ENCODE measurements around the gene CDH13. TPM values are rescaled to one million over a fixed set of nuclear protein-coding genes. Genes with fewer than 3 reads are reported as not detected.

Gene CDH13
- total and polyA plus RNA-seq, 10 of the 15 experiments (the other 5 are each of a cell fraction or from before 2014, with no cell fraction given) = under 0.01 to 0.05 TPM; not detected in 8

DNA sequence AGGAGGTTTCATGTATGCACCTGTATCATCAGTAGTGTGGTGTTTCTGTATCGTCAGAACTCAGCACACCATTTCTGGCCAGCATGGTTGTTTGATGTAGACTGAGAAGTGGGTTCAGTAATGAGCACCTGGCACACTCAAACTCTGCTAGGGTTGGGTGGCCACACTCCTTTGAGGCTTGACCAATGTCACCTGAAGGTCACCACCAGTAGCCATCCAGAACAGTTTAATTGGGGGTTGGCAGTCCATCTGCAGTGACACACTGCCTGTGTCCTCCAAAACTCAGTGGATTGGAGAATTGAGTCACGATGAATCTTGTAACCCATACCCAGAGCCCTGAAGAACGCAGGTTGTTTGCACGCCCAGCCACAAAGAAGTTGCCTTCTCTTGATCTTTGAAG is 1094.2 kb downstream of the CDH13 start:
- ChIA-PET SMC1A (ENCODE audit: uncharacterized antibody, unreplicated experiment) (no interaction called here), RAD21 (ENCODE audit: unreplicated experiment) (no interaction called here), CTCF (no interaction called here), POLR2A (no interaction called here)
- H3K4me2 ChIP-seq (ENCODE audit: control insufficient read depth, insufficient read depth) = no peak overlapping the region
- DNase-seq (ENCODE audit: low read depth, low spot score) = no peak
- no TSS peak for BruUV-seq (replicated peaks)
- in situ Hi-C loops (cut with MboI) (no loop called here), intact Hi-C loops (cut with micrococcal nuclease; ENCODE audit: unreplicated experiment) (no loop called here)
- no peak overlapping the region for H3K9ac ChIP-seq (ENCODE audit: control insufficient read depth, insufficient read depth, low read length)
- WGBS (ENCODE audit: insufficient coverage, insufficient replicate concordance, low lambda C conversion rate, missing lambda C conversion rate) = 28% methylated on average over 4 of the region's 4 CpGs
- H4K20me1 ChIP-seq (ENCODE audit: control insufficient read depth, insufficient read depth) = no peaks in the 10 kb centered on the region
- TF ChIP-seq, protein P1, sequence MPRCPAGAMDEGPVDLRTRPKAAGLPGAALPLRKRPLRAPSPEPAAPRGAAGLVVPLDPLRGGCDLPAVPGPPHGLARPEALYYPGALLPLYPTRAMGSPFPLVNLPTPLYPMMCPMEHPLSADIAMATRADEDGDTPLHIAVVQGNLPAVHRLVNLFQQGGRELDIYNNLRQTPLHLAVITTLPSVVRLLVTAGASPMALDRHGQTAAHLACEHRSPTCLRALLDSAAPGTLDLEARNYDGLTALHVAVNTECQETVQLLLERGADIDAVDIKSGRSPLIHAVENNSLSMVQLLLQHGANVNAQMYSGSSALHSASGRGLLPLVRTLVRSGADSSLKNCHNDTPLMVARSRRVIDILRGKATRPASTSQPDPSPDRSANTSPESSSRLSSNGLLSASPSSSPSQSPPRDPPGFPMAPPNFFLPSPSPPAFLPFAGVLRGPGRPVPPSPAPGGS (IDR thresholded peaks at IDR 0.05; ENCODE audit: borderline replicate concordance, insufficient read depth, low read depth, low read length, poor library complexity, severe bottlenecking) = no peak
- TF ChIP-seq, protein P2, sequence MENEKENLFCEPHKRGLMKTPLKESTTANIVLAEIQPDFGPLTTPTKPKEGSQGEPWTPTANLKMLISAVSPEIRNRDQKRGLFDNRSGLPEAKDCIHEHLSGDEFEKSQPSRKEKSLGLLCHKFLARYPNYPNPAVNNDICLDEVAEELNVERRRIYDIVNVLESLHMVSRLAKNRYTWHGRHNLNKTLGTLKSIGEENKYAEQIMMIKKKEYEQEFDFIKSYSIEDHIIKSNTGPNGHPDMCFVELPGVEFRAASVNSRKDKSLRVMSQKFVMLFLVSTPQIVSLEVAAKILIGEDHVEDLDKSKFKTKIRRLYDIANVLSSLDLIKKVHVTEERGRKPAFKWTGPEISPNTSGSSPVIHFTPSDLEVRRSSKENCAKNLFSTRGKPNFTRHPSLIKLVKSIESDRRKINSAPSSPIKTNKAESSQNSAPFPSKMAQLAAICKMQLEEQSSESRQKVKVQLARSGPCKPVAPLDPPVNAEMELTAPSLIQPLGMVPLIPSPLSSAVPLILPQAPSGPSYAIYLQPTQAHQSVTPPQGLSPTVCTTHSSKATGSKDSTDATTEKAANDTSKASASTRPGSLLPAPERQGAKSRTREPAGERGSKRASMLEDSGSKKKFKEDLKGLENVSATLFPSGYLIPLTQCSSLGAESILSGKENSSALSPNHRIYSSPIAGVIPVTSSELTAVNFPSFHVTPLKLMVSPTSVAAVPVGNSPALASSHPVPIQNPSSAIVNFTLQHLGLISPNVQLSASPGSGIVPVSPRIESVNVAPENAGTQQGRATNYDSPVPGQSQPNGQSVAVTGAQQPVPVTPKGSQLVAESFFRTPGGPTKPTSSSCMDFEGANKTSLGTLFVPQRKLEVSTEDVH (IDR thresholded peaks at IDR 0.05; ENCODE audit: low read depth, partially characterized antibody) = no peak
- no peak for TF ChIP-seq NR2F1 (conservative IDR thresholded peaks at IDR 0.05)
- TF ChIP-seq, protein P3, sequence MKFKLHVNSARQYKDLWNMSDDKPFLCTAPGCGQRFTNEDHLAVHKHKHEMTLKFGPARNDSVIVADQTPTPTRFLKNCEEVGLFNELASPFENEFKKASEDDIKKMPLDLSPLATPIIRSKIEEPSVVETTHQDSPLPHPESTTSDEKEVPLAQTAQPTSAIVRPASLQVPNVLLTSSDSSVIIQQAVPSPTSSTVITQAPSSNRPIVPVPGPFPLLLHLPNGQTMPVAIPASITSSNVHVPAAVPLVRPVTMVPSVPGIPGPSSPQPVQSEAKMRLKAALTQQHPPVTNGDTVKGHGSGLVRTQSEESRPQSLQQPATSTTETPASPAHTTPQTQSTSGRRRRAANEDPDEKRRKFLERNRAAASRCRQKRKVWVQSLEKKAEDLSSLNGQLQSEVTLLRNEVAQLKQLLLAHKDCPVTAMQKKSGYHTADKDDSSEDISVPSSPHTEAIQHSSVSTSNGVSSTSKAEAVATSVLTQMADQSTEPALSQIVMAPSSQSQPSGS (IDR thresholded peaks at IDR 0.05; ENCODE audit: low read length) = no peak
- TF ChIP-seq IRF4 (IDR thresholded peaks at IDR 0.05; ENCODE audit: low read depth, low read length) = no peak
- TF ChIP-seq MXI1 (IDR thresholded peaks at IDR 0.05; ENCODE audit: low read depth, low read length) = no peak
- H3K36me3 ChIP-seq (ENCODE audit: control insufficient read depth in 2 of 2, insufficient read depth in 2 of 2, low read length in 1 of 2) = no peaks in the 10 kb centered on the region
- H3K9me3 ChIP-seq (replicated peaks; ENCODE audit: control insufficient read depth, insufficient read depth, low read length) = no peaks in the 10 kb centered on the region
- no peak overlapping the region for H2AFZ ChIP-seq (ENCODE audit: control insufficient read depth, low read depth, low read length)
- no peak overlapping the region for H3K4me3 ChIP-seq
- no peaks in the 10 kb centered on the region for H3K79me2 ChIP-seq (ENCODE audit: control insufficient read depth, insufficient read depth, low read length)
- FAIRE-seq = no peak
- H3K27me3 ChIP-seq (replicated peaks in 1 of 2; ENCODE audit: control insufficient read depth in 2 of 2, insufficient read depth in 2 of 2, low read length in 1 of 2) = no peaks in the 10 kb centered on the region
- no peaks in the 10 kb centered on the region for H3K4me1 ChIP-seq (ENCODE audit: control insufficient read depth, insufficient read depth, low read length)
- no peak for ATAC-seq
- H3K27ac ChIP-seq (ENCODE audit: control insufficient read depth, insufficient read depth) = no peak overlapping the region
